Left hindlimb (tissue), 1 donor: ENCODE measurements around the gene PGD.
"Not testable (repeated sequence)": the region's sequence is repeated elsewhere in the genome, so short reads cannot be mapped to it uniquely, and the experiment has no call there.

Source experiments
- DNase-seq: peaks from one replicate; pipeline ENCODE4 v3.0.0-alpha.2; 2018

The PGD gene

GRCh38 chr1:10399444-10399941 lies 629 bp downstream of the PGD start:
- peak; percentile 48 for DNase-seq

- no peak for DNase-seq
These were observed 1.1 kb downstream of the PGD start for GRCh38 chr1:10400013-10400412.

GRCh38 chr1:10401281-10401680 lies 2.4 kb downstream of the PGD start:
- no peak for DNase-seq

GRCh38 chr1:10402729-10403274 lies 3.9 kb downstream of the PGD start:
- no peak for DNase-seq

- no peak for DNase-seq
These were observed 8.3 kb downstream of the PGD start for GRCh38 chr1:10407201-10407600.

- no peak for DNase-seq
These were observed 16.5 kb downstream of the PGD start for GRCh38 chr1:10415211-10415930.

- DNase-seq: not testable (repeated sequence)
These were observed 17.1 kb downstream of the PGD start for GRCh38 chr1:10415967-10416366.

GRCh38 chr1:10418741-10419140 lies 19.9 kb downstream of the PGD start:
- not testable (repeated sequence) for DNase-seq

GRCh38 chr1:10419351-10419750 lies 20.5 kb downstream of the PGD start:
- DNase-seq: no peak

GRCh38 chr1:10421637-10422036 lies 22.8 kb downstream of the PGD start:
- no peak for DNase-seq

GRCh38 chr1:10424034-10424433 lies 25.2 kb downstream of the PGD start:
- peak; percentile 57 for DNase-seq

- DNase-seq: no peak
These were observed 25.8 kb downstream of the PGD start for GRCh38 chr1:10424651-10425050.

GRCh38 chr1:10425826-10426534 lies 27.1 kb downstream of the PGD start:
- not testable (repeated sequence) for DNase-seq

- DNase-seq: not testable (repeated sequence)
These were observed 27.6 kb downstream of the PGD start for GRCh38 chr1:10426535-10426848.

- no peak for DNase-seq
These were observed 30.1 kb downstream of the PGD start for GRCh38 chr1:10428984-10429383.

GRCh38 chr1:10429868-10430215 lies 31.0 kb downstream of the PGD start:
- DNase-seq: no peak

- peak; percentile 93 for DNase-seq
These were observed 31.6 kb downstream of the PGD start, which contains the start of gene CENPS for GRCh38 chr1:10430216-10431069. TSS of gene CENPS (plus strand) at chr1:10430433. CDS start at chr1:10430518, 85 bp downstream.

GRCh38 chr1:10431070-10431730 lies 32.3 kb downstream of the PGD start:
- no peak for DNase-seq

- DNase-seq: no peak
These were observed 34.2 kb downstream of the PGD start for GRCh38 chr1:10432910-10433700.

- no peak for DNase-seq
These were observed 34.9 kb downstream of the PGD start for GRCh38 chr1:10433790-10434189.

GRCh38 chr1:10434590-10434989 lies 35.7 kb downstream of the PGD start:
- DNase-seq: no peak

GRCh38 chr1:10437052-10437451 lies 38.2 kb downstream of the PGD start:
- no peak for DNase-seq
